Right lobe of liver (tissue), 6 donors: ENCODE data around the gene STPG1. TPM values are rescaled to one million over a fixed set of nuclear protein-coding genes. Genes with fewer than 3 reads are reported as not detected.

Experiments
- ATAC-seq, 4 donors: fragments of 200-7000 bp; cut with Tn5 transposase; one replicate each; pipeline ENCODE4 v1.9.1; 2020; ENCODE audit warnings: mild to moderate bottlenecking in 4 of 4, moderate library complexity in 4 of 4
- DNase-seq, 3 donors: peaks; one replicate each; pipeline ENCODE4 v3.0.0-alpha.2; 2020
- H3K27ac ChIP-seq, 3 donors: fragments of 200-600 bp; one replicate each; pipeline ENCODE4 v1.8.0; 2022
- H3K27me3 ChIP-seq, 2 donors: fragments of 200-600 bp; one replicate each; pipeline ENCODE4 v1.8.0; 2022
- H3K36me3 ChIP-seq, 4 donors: fragments of 200-600 bp; sonication (generic) in 1 of 4; one replicate each; pipeline versions ENCODE4 v1.5.1 to v1.8.0; 2017 to 2022; ENCODE audit warnings: control low read depth in 1 of 4
- H3K4me1 ChIP-seq, 4 donors: fragments of 200-600 bp; sonication (generic) in 1 of 4; one replicate each; pipeline versions ENCODE4 v1.5.1 to v1.8.0; 2017 to 2022; ENCODE audit warnings: control low read depth in 1 of 4
- H3K4me3 ChIP-seq, 3 donors: fragments of 200-600 bp; one replicate each; pipeline ENCODE4 v1.8.0; 2022
- H3K9me3 ChIP-seq, 4 donors: fragments of 200-600 bp; sonication (generic) in 1 of 4; one replicate each; pipeline versions ENCODE4 v1.5.1 to v1.8.0; 2017 to 2022; ENCODE audit warnings: control low read depth in 1 of 4
- CTCF ChIP-seq, 4 donors: fragments of 200-600 bp in 3 of 4; fragments of 450-650 bp in 1 of 4; IDR thresholded peaks; one replicate each; pipeline versions ENCODE4 v1.5.1 to v1.8.0; 2016 to 2022; ENCODE audit warnings: antibody characterized with exemption in 4 of 4, mild to moderate bottlenecking in 2 of 4
- POLR2A ChIP-seq: fragments of 450-650 bp; IDR thresholded peaks from one replicate; pipeline ENCODE4 v1.6.1; 2017; ENCODE audit warnings: antibody characterized with exemption, mild to moderate bottlenecking
- WGBS: methylation state at CpG from one replicate; pipeline ENCODE4 v1.1.6; 2018; ENCODE audit warnings: low coverage, low lambda C conversion rate; ENCODE audit not compliant: insufficient coverage; ENCODE audit errors: missing lambda C conversion rate; 5-methylcytosine and 5-hydroxymethylcytosine counted together
- intact Hi-C, 2 donors: fragments of 100-400 bp; cut with DNase I; formaldehyde crosslinking; loops; one replicate each; pipeline versions ENCODE4 v1.11.2 to v1.14.1; 2022
- total RNA-seq, 6 experiments: library from RNA; depleted of rRNA in 2 of 6; stranded (reverse); fragments of >200 nt in 2 of 6; fragmentation: NEBNext Ultra II Directional in 3 of 6; extraction: Animal tissue kit (Norgen Biotek cat#: 25700) in 3 of 6; gene quantifications; one replicate each; pipeline versions ENCODE4 v1.1.0 to v1.2.4, GENCODE V29; 2016 to 2023
- donor health status: DM: no; HTN: yes; CAD: no.
- donor health status: DM: no; HTN: no; CAD: no.
- donor health status: DM: no; HTN: no; CAD: no.
- donor health status: DM: no; HTN: yes; CAD: no.
- donor health status: DM: no; HTN: yes; CAD: no.

Gene STPG1
- total RNA-seq, 6 experiments from 2014 or later, result 1.0 to 3.6 (median 1.7) TPM

GRCh38 chr1:24340770-24341169 is 72.8 kb downstream of the STPG1 start:
- H3K9me3 ChIP-seq, result no peaks in the 10 kb centered on the region
- ATAC-seq (no peak), DNase-seq (no peak)
- H3K36me3 ChIP-seq, result no peaks in the 10 kb centered on the region
- intact Hi-C loops, result no loop called here
- TF ChIP-seq CTCF (IDR thresholded peaks at IDR 0.05), result no peak
- H3K27ac ChIP-seq, result no peak overlapping the region
- no peaks in the 10 kb centered on the region for H3K4me1 ChIP-seq
- H3K27me3 ChIP-seq, result no peaks in the 10 kb centered on the region
- no peak overlapping the region for H3K4me3 ChIP-seq
- WGBS, result 100% methylated on average over 1 of the region's 8 CpGs

GRCh38 chr1:24339996-24340395 is 73.6 kb downstream of the STPG1 start:
- Histone ChIP-seq H3K4me3 (no peak overlapping the region), H3K4me1 (no peaks in the 10 kb centered on the region), H3K27ac (no peak overlapping the region), H3K27me3 (no peaks in the 10 kb centered on the region), H3K36me3 (no peaks in the 10 kb centered on the region), H3K9me3 (no peaks in the 10 kb centered on the region)
- TF ChIP-seq CTCF (IDR thresholded peaks at IDR 0.05), result no peak
- no peak for TF ChIP-seq POLR2A
- no peak for DNase-seq
- WGBS, result 96% methylated on average over 8 of the region's 8 CpGs
- intact Hi-C loops, result no loop called here
- no peak for ATAC-seq

GRCh38 chr1:24338447-24338846 is 75.1 kb downstream of the STPG1 start:
- no peak for TF ChIP-seq POLR2A
- no peak for TF ChIP-seq CTCF (IDR thresholded peaks at IDR 0.05)
- 79% methylated on average over 3 of the region's 5 CpGs for WGBS
- H3K27ac ChIP-seq, result no peak overlapping the region
- H3K4me3 ChIP-seq, result no peak overlapping the region
- no peaks in the 10 kb centered on the region for H3K36me3 ChIP-seq
- no peaks in the 10 kb centered on the region for H3K27me3 ChIP-seq
- H3K9me3 ChIP-seq, result no peaks in the 10 kb centered on the region
- ATAC-seq (no peak), DNase-seq (no peak)
- H3K4me1 ChIP-seq, result no peaks in the 10 kb centered on the region
- intact Hi-C loops, result no loop called here

GRCh38 chr1:24337455-24337854 is 76.1 kb downstream of the STPG1 start:
- WGBS, result no CpG with 5 or more reads among the region's 4 CpGs
- TF ChIP-seq CTCF (IDR thresholded peaks at IDR 0.05) (no peak), POLR2A (no peak)
- H3K27ac ChIP-seq, result no peak overlapping the region
- H3K9me3 ChIP-seq, result no peaks in the 10 kb centered on the region
- DNase-seq (no peak), ATAC-seq (peak in 1 of 4 donors; percentile 7)
- H3K36me3 ChIP-seq, result no peaks in the 10 kb centered on the region
- intact Hi-C loops, result no loop called here
- no peaks in the 10 kb centered on the region for H3K27me3 ChIP-seq
- no peak overlapping the region for H3K4me3 ChIP-seq
- no peaks in the 10 kb centered on the region for H3K4me1 ChIP-seq

GRCh38 chr1:24336075-24336474 is 77.5 kb downstream of the STPG1 start:
- ATAC-seq, result no peak
- intact Hi-C loops, result no loop called here
- no peak overlapping the region for H3K27ac ChIP-seq
- H3K4me1 ChIP-seq, result no peaks in the 10 kb centered on the region
- WGBS, result 51% methylated on average over 4 of the region's 5 CpGs
- no peak for DNase-seq
- no peak overlapping the region for H3K4me3 ChIP-seq
- no peaks in the 10 kb centered on the region for H3K36me3 ChIP-seq
- no peaks in the 10 kb centered on the region for H3K9me3 ChIP-seq
- no peaks in the 10 kb centered on the region for H3K27me3 ChIP-seq
- TF ChIP-seq CTCF (IDR thresholded peaks at IDR 0.05) (no peak), POLR2A (no peak)
